Activated CD8-positive, alpha-beta memory T cell treated with anti-CD3 and anti-CD28 coated beads for 48 hours (primary cell): Measurements from ENCODE around the gene MIAT.

Experiments
- DNase-seq, 3 experiments: peaks; one replicate each; pipeline ENCODE4 v3.0.0-alpha.2; 2020; ENCODE audit warnings: low read depth in 2 of 3, low spot score in 2 of 3

The MIAT gene

GRCh38 chr22:26631282-26631681 lies 26.1 kb upstream of the MIAT start:
- no peak for DNase-seq

- DNase-seq: no peak
Measured at GRCh38 chr22:26632422-26633155, 24.8 kb upstream of the MIAT start.

DNA sequence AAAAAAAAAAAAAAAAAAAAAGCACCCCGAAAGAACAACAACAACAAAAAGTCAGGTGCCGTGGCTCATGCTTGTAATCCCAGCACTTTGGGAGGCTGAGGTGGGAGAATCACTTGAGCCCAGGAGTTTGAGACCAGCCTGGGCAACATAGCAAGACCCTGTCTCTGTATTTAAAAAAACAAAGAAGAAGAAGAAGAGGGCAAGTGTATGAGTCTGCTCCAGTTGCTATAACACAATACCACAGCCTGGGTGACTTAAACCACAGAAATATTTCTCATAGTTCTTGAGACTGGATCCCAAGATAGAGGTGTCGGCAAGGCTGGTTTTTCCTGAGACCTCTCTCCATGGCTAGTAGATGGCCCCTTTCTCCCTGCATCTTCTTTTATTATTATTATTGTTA lies 23.2 kb upstream of the MIAT start:
- no peak for DNase-seq

DNA sequence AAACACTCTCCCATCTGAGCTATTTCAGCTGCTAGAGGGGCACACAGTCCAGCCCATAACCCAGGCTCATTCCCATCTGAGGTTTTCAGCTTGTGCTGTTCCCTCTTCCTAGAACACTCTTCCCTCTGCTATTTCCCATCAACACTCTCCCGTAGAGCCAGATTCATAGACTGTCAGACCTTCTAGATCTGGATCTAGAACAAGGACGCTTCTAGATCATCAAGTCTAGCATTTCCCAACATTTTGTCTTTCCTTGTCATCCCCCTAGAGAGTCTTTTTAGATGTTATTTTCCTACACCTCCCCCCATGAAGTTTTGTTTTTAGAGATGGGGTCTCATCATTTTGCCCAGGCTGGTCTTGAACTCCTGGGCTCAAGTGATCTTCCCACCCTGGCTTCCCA lies 22.3 kb upstream of the MIAT start:
- no peak for DNase-seq

DNA sequence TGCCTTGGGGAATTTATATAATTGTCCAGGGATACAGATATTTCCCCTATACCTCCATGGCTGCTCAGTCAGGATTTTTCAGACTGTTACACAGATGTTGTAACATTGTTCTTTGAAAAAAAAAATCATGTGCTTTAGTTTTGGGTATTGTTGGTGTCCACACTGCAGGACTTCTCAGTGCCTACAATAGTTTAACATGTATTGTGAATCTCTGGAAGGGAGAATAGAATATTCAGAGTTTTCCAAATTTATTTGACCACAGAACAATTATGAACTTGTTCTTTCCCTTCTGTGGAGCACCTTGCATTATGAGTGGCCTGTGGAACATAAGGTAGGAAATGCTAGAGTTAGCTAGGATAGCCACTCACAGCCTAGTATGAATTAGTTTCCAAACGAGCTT lies 21.1 kb upstream of the MIAT start:
- no peak for DNase-seq

DNA sequence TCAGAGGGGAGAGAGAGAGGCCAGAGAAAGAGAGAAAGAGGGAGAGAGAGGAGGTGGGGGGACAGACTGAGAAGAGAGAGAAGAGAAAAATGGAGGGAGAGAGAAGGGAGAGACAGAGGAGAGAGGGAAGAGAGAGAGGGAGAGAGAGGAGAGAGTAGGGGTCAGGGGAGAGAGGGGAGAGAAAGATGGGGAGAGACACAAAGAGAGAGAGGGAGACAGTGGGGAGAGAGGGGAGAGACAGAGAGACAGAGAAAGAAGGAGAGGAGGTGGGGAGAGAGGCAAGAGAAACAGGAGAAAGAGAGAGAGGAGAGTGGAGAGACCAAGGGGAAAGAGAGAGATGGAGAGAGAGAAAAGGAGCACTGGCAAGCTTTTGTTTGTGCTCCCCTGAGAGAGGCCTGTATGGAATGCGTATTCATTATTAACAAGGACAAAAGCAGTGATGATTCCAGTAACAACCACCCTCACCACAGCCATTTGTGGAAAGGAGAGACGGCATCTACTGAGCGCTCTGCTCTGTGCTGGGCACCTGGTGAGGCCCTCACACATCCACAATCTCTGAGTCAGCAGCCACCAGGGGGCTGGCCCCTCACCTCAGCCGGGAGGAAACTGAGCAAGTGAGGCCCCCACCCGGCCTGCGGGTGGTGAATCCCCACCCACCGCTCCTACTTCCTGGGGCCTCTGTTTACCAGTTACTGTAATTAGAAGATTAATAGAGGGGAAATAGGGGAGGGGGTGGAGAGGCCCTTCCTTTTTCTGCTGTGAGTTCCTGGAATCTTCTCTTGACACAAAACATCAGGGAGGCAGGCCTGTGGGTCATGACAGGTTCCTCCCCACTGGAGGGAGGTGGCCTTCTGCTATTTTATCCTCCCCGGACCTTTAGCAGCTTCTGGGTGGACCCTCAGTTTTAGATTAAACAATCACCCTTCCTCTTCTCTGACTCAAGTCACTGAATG lies 14.6 kb upstream of the MIAT start:
- DNase-seq: peak; percentile 55 to 71 (median 61)

DNA sequence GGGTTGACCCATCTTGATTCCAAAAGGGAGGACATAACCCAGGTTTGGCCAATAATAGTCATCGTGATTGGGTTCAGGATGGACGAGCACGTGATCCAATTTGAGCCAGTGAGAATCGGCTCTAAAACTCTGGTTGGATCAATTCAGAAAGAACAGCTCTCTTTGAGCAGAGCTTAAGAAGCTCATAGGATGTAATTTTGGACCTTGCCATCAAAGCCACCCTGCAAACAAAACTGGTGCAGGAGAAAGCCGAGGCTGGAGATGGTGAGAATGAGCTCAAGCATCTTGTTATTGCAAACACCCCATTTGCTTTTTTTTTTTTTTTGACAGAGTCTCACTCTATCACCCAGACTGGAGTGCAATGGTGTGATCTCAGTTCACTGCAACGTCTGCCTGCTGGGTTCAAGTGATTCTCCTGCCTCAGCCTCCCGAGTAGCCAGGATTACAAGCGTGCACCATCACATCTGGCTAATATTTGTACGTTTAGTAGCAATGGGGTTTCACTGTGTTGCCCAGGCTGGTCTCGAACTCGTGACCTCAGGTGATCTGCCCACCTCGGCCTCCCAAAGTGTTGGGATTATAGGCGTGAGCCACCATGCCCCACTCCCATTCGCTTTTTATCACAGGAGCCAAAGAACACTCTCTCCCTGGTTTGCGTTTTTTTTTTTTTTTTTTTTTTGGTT lies 13.8 kb upstream of the MIAT start:
- DNase-seq: no peak

DNA sequence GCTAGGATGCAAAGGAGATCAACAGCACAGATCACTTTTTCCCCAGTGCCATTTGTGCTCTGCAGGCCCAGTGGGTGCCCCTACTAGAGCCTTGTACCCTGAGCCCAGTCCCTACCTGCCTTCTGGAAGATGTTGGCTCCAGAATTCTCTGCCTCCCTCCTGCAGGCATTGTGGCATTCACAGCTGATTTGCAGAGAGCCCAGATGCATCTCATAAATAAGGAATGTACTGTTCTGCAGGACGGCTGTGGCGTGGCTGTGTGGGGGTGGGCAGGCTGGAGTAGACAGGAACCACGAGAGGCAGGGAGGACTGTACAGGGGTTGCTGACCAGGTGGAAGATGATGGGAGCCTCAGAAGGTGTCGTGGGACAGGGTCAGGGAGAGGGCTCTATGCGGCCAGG lies 11.2 kb upstream of the MIAT start:
- DNase-seq: no peak

DNA sequence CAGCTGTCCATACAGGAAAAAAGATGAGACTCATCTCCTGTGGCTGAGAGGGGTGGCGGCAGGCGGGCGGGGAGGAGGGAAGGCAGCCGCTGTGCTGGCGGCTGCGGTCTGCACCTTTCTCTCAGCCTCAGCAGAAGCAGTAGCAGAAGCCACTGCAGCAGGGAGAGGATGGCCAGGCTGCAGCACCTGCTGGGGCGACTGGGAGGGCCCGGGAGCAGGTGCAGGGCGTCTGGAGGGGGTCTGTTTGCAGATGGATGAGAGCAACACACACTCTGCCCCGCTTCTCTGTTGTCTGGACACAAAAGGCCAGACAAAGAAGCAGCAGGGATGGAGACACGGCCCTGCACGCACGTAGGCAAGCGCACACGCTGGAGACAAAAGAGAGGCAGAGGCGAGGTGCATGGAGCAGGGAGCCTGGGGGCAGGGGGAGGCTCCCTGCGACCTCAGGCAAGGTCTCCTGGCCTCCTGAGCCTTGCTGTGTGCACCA lies 9.3 kb upstream of the MIAT start:
- DNase-seq: peak in 1 of 3 experiments; percentile 25

- no peak for DNase-seq
Measured at GRCh38 chr22:26648528-26649388, 8.6 kb upstream of the MIAT start.

DNA sequence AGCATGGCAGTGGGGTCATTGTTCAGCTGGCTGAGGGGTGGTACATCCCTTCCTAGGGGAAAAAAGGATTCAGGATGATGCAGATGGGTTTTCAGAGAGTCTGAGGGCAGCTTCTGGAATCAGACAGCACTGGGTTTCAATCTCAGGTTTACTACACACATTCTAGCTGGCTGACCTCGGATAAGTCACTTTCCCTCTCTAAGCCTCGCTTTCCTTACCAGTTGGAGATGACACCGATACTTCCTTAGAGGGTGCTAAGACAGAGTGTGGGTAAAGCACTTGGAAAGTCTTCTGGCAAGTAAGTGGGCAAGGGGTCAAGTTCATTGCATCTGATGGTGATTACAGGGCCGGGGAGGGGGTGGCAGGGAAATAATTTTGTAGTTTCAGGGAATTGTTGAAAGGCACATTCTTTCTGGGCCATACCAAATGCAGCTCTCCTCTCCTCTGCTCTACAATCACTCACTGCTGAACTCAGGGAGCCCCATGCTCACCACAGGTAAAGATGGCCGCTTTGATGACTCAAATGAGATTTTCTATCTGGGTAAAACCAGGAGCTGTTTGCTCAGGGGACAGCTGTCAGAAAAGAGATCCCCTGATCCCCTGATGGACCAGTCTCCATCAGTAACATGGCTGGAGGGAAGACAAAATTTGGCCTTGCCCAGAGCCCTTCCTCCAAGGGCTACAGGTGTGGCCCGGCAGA lies 6.5 kb upstream of the MIAT start:
- DNase-seq: no peak

- no peak for DNase-seq
Measured at GRCh38 chr22:26651815-26652214, 5.6 kb upstream of the MIAT start.

GRCh38 chr22:26658161-26658560 lies 773 bp downstream of the MIAT start:
- DNase-seq: no peak

GRCh38 chr22:26658671-26659478 lies 1.5 kb downstream of the MIAT start:
- DNase-seq: peak; percentile 47 to 68 (median 52)

DNA sequence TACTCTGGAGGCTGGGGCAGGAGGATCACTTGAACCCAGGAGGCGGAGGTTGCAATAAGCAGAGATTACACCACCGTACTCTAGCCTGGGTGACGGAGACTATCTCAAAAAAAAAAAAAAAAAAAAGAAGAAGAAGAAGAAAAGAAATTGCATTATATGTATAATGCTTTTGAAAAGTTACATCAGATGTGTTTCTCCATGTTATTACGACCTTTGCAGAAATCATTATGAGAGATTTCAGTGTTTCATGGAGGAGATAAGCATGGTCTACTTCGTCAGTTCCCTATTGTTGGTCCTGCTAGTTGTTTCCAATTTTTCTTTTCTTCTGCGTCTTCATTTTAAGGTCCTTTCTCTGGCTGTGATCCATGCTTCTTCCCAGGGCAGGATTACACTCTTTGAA lies 3.0 kb downstream of the MIAT start:
- DNase-seq: no peak

DNA sequence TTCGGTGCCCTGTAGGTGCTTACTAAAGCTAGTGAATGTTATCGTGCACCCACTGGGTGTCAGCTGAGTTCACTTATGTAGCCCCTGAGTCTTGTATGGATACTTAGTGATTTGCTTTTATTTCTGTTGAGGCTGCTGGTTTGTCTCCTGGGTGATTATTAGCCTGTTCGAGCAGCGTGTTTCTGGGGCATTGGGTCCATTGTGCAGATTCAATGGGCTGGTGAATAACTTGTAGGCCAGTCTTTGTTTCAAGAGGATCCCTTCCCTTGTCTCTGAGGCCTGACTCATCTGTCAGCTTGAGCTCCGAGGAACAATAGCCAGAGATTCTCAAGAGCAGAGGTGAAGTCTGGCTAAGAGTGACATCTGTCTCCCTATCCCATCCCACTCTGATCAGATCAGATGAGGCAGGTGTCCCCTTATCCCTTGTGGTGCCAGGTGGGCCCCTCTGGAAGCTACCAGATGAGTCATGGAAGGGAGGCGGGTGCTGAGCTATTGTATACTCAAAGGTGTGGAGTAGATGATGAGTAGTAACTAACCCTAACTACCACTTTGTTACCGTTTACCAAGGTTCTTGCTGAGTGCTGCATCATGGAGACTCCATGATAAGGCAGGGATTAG lies 3.7 kb downstream of the MIAT start:
- DNase-seq: no peak

- no peak for DNase-seq
Measured at GRCh38 chr22:26662160-26662559, 4.8 kb downstream of the MIAT start.

GRCh38 chr22:26663374-26663923 lies 6.1 kb downstream of the MIAT start:
- no peak for DNase-seq
